GM23248 (cell line): ENCODE results near the gene PARK7.

ENCODE experiments used
- EZH2 ChIP-seq: fragments of 200-600 bp; sonication (generic); IDR thresholded peaks from 2 replicates; pipeline ENCODE4 v1.6.1; 2018; ENCODE audit warnings: antibody characterized with exemption, mild to moderate bottlenecking; ENCODE audit not compliant: insufficient read depth, poor library complexity, severe bottlenecking
- EZH2phosphoT487 ChIP-seq: fragments of 200-600 bp; sonication (generic); IDR thresholded peaks from 2 replicates; pipeline ENCODE4 v1.6.1; 2018; ENCODE audit warnings: antibody characterized with exemption, moderate library complexity, mild to moderate bottlenecking, low read depth; ENCODE audit not compliant: insufficient read depth

DNA sequence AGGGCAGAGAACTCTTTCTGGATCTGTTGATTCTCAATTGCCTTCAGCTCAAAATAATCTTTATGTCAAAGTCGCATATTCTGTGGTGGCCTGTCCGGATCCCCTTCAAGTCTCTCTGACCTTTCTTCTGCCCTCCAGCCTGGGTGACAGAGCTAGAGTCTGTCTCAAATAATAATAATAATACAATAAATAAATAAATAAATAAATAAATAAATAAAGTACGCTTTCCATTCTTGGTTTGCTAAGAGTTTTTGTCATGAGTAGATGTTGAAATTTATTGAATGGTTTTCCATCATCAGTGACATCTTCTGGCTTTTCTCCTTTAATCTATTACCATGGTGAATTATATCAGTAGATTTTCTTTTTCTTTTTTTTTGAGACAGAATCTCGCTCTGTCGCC, 33.9 kb downstream of the PARK7 start:
- TF ChIP-seq EZH2 (no peak), EZH2phosphoT487 (no peak)
